Panc1 (cell line): ENCODE measurements around the gene SPRN. TPM values are rescaled to one million over a fixed set of nuclear protein-coding genes. Genes with fewer than 3 reads are reported as not detected.

ENCODE experiments used
- ATAC-seq: fragments of 200-7000 bp; cut with Tn5 transposase; 2 replicates; pipeline ENCODE4 v1.9.1; 2020; ENCODE audit warnings: mild to moderate bottlenecking, moderate library complexity
- BruUV-seq: library from RNA; stranded (reverse); fragments of 400-500 nt; replicated peaks from 2 replicates; lab custom pipeline; 2021; lab: Mats Ljungman, UMichigan
- CTCF ChIA-PET: fragments of 300-600 bp; sonication (Branson Sonifier 250); formaldehyde crosslinking; loops from one replicate; lab custom pipeline; 2022; ENCODE audit warnings: antibody characterized with exemption; lab: Charles Lee
- POLR2A ChIA-PET: fragments of 300-600 bp; sonication (Branson Sonifier 250); formaldehyde crosslinking; loops from one replicate; lab custom pipeline; 2022; ENCODE audit warnings: antibody characterized with exemption; lab: Charles Lee
- DNase-seq: peaks from one replicate; pipeline ENCODE4 v3.0.0-alpha.2; 2010; ENCODE audit warnings: low read depth, low spot score
- H3K27ac ChIP-seq: 2 replicates; pipeline ENCODE4 v1.5.1; 2011; ENCODE audit warnings: mild to moderate bottlenecking, low read length, inconsistent platforms
- H3K27me3 ChIP-seq: fragments of 200-500 bp; sonication (Bioruptor generic); 2 replicates; pipeline ENCODE4 v1.6.0; 2014; ENCODE audit warnings: low read length, inconsistent platforms; ENCODE audit not compliant: control insufficient read depth, insufficient read depth
- H3K36me3 ChIP-seq: fragments of 200-500 bp; sonication (Bioruptor generic); 2 replicates; pipeline ENCODE4 v1.5.1; 2014; ENCODE audit warnings: inconsistent platforms, mild to moderate bottlenecking, low read length, moderate library complexity; ENCODE audit not compliant: control insufficient read depth, insufficient read depth
- H3K4me1 ChIP-seq: 2 replicates; pipeline ENCODE4 v1.5.1; 2011; ENCODE audit warnings: inconsistent platforms, mild to moderate bottlenecking, low read length, moderate library complexity; ENCODE audit not compliant: control insufficient read depth, insufficient read depth
- H3K4me3 ChIP-seq, 2 experiments: 2 replicates each; pipeline ENCODE4 v1.5.1; 2011 to 2012; ENCODE audit warnings: low read depth in 2 of 2, low read length in 2 of 2, mild to moderate bottlenecking in 2 of 2, inconsistent platforms in 1 of 2, moderate library complexity in 1 of 2
- H3K9me3 ChIP-seq: fragments of 200-500 bp; sonication (Bioruptor generic); 2 replicates; pipeline ENCODE4 v1.5.1; 2014; ENCODE audit warnings: low read depth, mild to moderate bottlenecking, inconsistent platforms, low read length, moderate library complexity; ENCODE audit not compliant: control insufficient read depth, insufficient read depth
- CTCF ChIP-seq: fragments of 450-650 bp; IDR thresholded peaks from 2 replicates; pipeline ENCODE4 v1.5.1; 2017; ENCODE audit warnings: mild to moderate bottlenecking
- POLR2AphosphoS5 ChIP-seq: IDR thresholded peaks from 2 replicates; pipeline ENCODE4 v1.6.1; 2012; ENCODE audit warnings: mild to moderate bottlenecking, low read depth, low read length, moderate library complexity
- REST ChIP-seq, 2 experiments: IDR thresholded peaks; 2 replicates each; pipeline ENCODE4 v1.6.1; 2011 to 2012; ENCODE audit warnings: low read depth in 2 of 2, control low read depth in 1 of 2, low read length in 1 of 2, mild to moderate bottlenecking in 1 of 2, moderate library complexity in 1 of 2; ENCODE audit not compliant: insufficient read depth in 1 of 2
- SIN3A ChIP-seq: IDR thresholded peaks from 2 replicates; pipeline ENCODE4 v1.6.1; 2012; ENCODE audit warnings: low read depth, mild to moderate bottlenecking, low read length, moderate library complexity, borderline replicate concordance; ENCODE audit not compliant: insufficient read depth
- TCF7L2 ChIP-seq: IDR thresholded peaks from 2 replicates; pipeline ENCODE4 v1.6.1; 2011; ENCODE audit warnings: mild to moderate bottlenecking, low read depth, low read length, inconsistent platforms
- in situ Hi-C: cut with HindIII; loops from 2 replicates; pipeline ENCODE4 v1.10.0; 2016; ENCODE audit warnings: low sequenced_read_pairs, low pct_unique_long_range_greater_than_20kb
- intact Hi-C: fragments of 100-400 bp; cut with micrococcal nuclease; formaldehyde crosslinking; loops from one replicate; pipeline ENCODE4 v1.10.0; 2022; ENCODE audit not compliant: unreplicated experiment
- total RNA-seq: library from RNA; stranded (reverse); gene quantifications from one replicate; pipeline ENCODE4 v1.2.1, GENCODE V29; 2021; ENCODE audit not compliant: unreplicated experiment

Gene SPRN
- total RNA-seq, 1 experiment from 2014 or later = 0.64 TPM

GRCh38 chr10:133381036-133381435, 43.4 kb downstream of the SPRN start:
- no peaks in the 10 kb centered on the region for H3K27me3 ChIP-seq
- 0 out of 2 replicates have a peak, but pooled peaks cover 3% of the 10 kb centered on the region for H3K4me1 ChIP-seq
- no peak overlapping the region for H3K27ac ChIP-seq
- H3K9me3 ChIP-seq = no peaks in the 10 kb centered on the region
- no peak for DNase-seq
- H3K4me3 ChIP-seq = no peak overlapping the region
- in situ Hi-C loops = no loop called here
- ChIA-PET CTCF (no interaction called here), POLR2A (interaction anchor here (0.7 kb wide), 1 partner anchor 39 kb away, joined by 3 read pairs; no protein-coding TSS in a partner anchor)
- ATAC-seq = no peak
- intact Hi-C loops = no loop called here
- TF ChIP-seq TCF7L2 = no peak
- no peak for TF ChIP-seq REST (IDR thresholded peaks at IDR 0.05; ENCODE audit: insufficient read depth in 1 of 2, low read depth in 2 of 2, low read length in 1 of 2)
- no peak for TF ChIP-seq POLR2AphosphoS5
- TF ChIP-seq CTCF = no peak
- no peak for TF ChIP-seq SIN3A
- no peaks in the 10 kb centered on the region for H3K36me3 ChIP-seq
- TSS peak; percentile 68 for BruUV-seq

DNA sequence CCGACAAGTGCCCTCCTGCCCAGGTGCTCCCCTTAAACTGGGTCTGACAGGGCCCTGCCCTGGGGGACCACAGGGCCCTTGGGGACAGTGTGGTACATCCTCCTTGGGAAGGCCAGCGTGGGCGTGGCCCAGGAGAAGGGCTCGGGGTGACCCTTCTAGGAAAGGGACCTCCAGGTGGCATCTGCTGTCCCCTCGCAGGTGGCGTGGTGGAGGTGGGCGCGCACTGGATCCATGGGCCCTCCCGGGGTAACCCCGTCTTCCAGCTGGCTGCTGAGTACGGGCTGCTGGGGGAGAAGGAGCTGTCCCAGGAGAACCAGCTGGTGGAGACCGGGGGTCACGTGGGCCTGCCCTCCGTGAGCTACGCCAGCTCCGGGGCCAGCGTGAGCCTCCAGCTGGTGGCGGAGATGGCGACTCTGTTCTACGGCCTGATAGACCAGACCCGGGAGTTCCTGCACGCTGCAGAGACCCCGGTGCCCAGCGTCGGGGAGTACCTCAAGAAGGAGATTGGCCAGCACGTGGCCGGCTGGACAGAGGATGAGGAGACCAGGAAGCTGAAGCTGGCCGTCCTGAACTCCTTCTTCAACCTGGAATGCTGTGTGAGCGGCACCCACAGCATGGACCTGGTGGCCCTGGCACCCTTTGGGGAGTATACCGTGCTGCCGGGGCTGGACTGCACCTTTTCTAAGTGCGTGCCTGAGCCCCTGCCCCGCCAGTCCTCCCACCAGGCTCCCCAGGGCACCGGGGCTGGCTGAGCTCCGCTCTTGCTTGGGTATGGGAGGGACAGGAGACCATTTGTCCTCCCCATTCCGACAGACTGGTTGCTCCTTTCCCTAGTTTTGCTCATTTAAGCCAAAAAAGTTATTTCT, 44.4 kb downstream of the SPRN start:
- Histone ChIP-seq H3K9me3 (no peaks in the 10 kb centered on the region), H3K27me3 (no peaks in the 10 kb centered on the region), H3K4me1 (0 out of 2 replicates have a peak, but pooled peaks cover 3% of the 10 kb centered on the region), H3K27ac (peak overlapping the region; percentile 69), H3K4me3 (peak overlapping the region; percentile 57 to 67), H3K36me3 (no peaks in the 10 kb centered on the region)
- peak; percentile 8 for ATAC-seq
- CTCF ChIA-PET = no interaction called here
- intact Hi-C loops = no loop called here
- in situ Hi-C loops = no loop called here
- BruUV-seq = no TSS peak
- no peak for TF ChIP-seq REST (IDR thresholded peaks at IDR 0.05; ENCODE audit: insufficient read depth in 1 of 2, low read depth in 2 of 2, low read length in 1 of 2)
- no peak for TF ChIP-seq SIN3A
- no peak for TF ChIP-seq TCF7L2
- TF ChIP-seq POLR2AphosphoS5 = no peak
- TF ChIP-seq CTCF = no peak
- POLR2A ChIA-PET = no interaction called here
- no peak for DNase-seq
